ENCODE measurements around the gene LIM2.

- TF ChIP-seq CTCF (IDR thresholded peaks at IDR 0.05) = no peak
- TF ChIP-seq POLR2A (IDR thresholded peaks at IDR 0.05) = no peak
Observed at GRCh38 chr19:51331193-51331592, 56.6 kb downstream of the LIM2 start.
